HepG2 (cell line): ENCODE data around the gene ZNF23. TPM values are rescaled to one million over a fixed set of nuclear protein-coding genes. Genes with fewer than 3 reads are reported as not detected.

Experiments used
- ATAC-seq: fragments of 200-7000 bp; cut with Tn5 transposase; 3 replicates; pipeline ENCODE4 v1.9.1; 2020; ENCODE audit warnings: mild to moderate bottlenecking, moderate library complexity
- BruUV-seq: library from RNA; stranded (reverse); fragments of 400-500 nt; replicated peaks from 2 replicates; lab custom pipeline; 2021; lab: Mats Ljungman, UMichigan
- CTCF ChIA-PET: fragments of 300-600 bp; formaldehyde crosslinking; extraction: SDS; loops from one replicate; lab custom pipeline; 2021; ENCODE audit warnings: low total read pairs, inconsistent platforms, low intra/inter-chr PET ratio; lab: Yijun Ruan, JAX
- POLR2A ChIA-PET: fragments of 350-600 bp; sonication (Branson Sonifier 250); formaldehyde crosslinking; loops from one replicate; lab custom pipeline; 2020; ENCODE audit warnings: antibody characterized with exemption, inconsistent platforms; lab: Yijun Ruan, JAX
- DNase-seq: peaks from one replicate; pipeline ENCODE4 v3.0.0-alpha.2; 2015; ENCODE audit warnings: low spot score
- FAIRE-seq: peaks from 3 replicates; lab custom pipeline; 2011; peaks lifted over from hg19 to GRCh38; lab: Jason Lieb, UNC
- H2AFZ ChIP-seq: one replicate; pipeline ENCODE4 v1.6.1; 2011; ENCODE audit warnings: low read length, inconsistent platforms
- H3K27ac ChIP-seq: fragments of 300-600 bp; 3 replicates; pipeline ENCODE4 v1.8.0; 2011; ENCODE audit warnings: mixed run types, mild to moderate bottlenecking, mixed read lengths, low read length, inconsistent platforms; ENCODE audit not compliant: insufficient read depth; ENCODE audit errors: extremely low read length
- H3K27me3 ChIP-seq, 2 experiments: fragments of 200-600 bp in 1 of 2; 2 replicates in 1 of 2; 3 replicates in 1 of 2; pipeline versions ENCODE4 v1.6.0 to v1.8.0; 2011; ENCODE audit warnings: low read length in 2 of 2, mild to moderate bottlenecking in 2 of 2, moderate library complexity in 2 of 2, inconsistent platforms in 1 of 2; ENCODE audit not compliant: insufficient read depth in 2 of 2, control insufficient read depth in 1 of 2
- H3K36me3 ChIP-seq, 2 experiments: fragments of 200-600 bp in 1 of 2; replicated peaks in 1 of 2; 2 replicates in 1 of 2; 3 replicates in 1 of 2; pipeline versions ENCODE4 v1.5.1 to v1.8.0; 2011; ENCODE audit warnings: low read length in 2 of 2, inconsistent platforms in 1 of 2; ENCODE audit not compliant: insufficient read depth in 2 of 2, control insufficient read depth in 1 of 2
- H3K4me1 ChIP-seq: 2 replicates; pipeline ENCODE4 v1.5.1; 2012; ENCODE audit warnings: low read length, inconsistent platforms; ENCODE audit not compliant: insufficient read depth
- H3K4me2 ChIP-seq: 2 replicates; pipeline ENCODE4 v1.6.0; 2011; ENCODE audit warnings: low read depth, low read length, inconsistent platforms
- H3K4me3 ChIP-seq, 3 experiments: fragments of 200-600 bp in 1 of 3; sonication (generic), shearing (Covaris generic) in 1 of 3; replicated peaks in 1 of 3; 2 replicates each; pipeline ENCODE4 v1.5.1; 2011 to 2016; ENCODE audit warnings: low read length in 3 of 3, inconsistent platforms in 2 of 3, low read depth in 2 of 3, mild to moderate bottlenecking in 2 of 3, control low read depth in 1 of 3, mixed read lengths in 1 of 3; ENCODE audit not compliant: insufficient read depth in 1 of 3
- H3K79me2 ChIP-seq: one replicate; pipeline ENCODE4 v1.6.1; 2011; ENCODE audit warnings: low read length, inconsistent platforms; ENCODE audit not compliant: insufficient read depth
- H3K9ac ChIP-seq: 2 replicates; pipeline ENCODE4 v1.6.0; 2011; ENCODE audit warnings: mild to moderate bottlenecking, low read depth, low read length, inconsistent platforms; ENCODE audit not compliant: insufficient read depth
- H3K9me3 ChIP-seq: 2 replicates; pipeline ENCODE4 v1.5.1; 2012; ENCODE audit warnings: mild to moderate bottlenecking, low read length
- H4K20me1 ChIP-seq: 2 replicates; pipeline ENCODE4 v1.6.0; 2011; ENCODE audit warnings: inconsistent platforms, mild to moderate bottlenecking, low read length, moderate library complexity; ENCODE audit not compliant: insufficient read depth
- CSRNP2 ChIP-seq: sonication (generic); formaldehyde crosslinking; conservative IDR thresholded peaks from 2 replicates; pipeline ENCODE4 v1.8.0; 2022; ENCODE audit warnings: low read depth, missing genetic modification reagents
- HOMEZ ChIP-seq: IDR thresholded peaks from 2 replicates; pipeline ENCODE4 v1.6.1; 2016; ENCODE audit warnings: low read depth
- IKZF4 ChIP-seq: sonication (generic); formaldehyde crosslinking; IDR thresholded peaks from 2 replicates; pipeline ENCODE4 v1.5.1; 2020; ENCODE audit warnings: borderline replicate concordance, mild to moderate bottlenecking, low read depth, missing genetic modification reagents; ENCODE audit errors: not compliant biosample characterization
- NFKB2 ChIP-seq: sonication (generic); formaldehyde crosslinking; IDR thresholded peaks from 2 replicates; pipeline ENCODE4 v1.4.0; 2020; ENCODE audit warnings: missing genetic modification reagents, borderline replicate concordance
- NR3C1 ChIP-seq: sonication (generic); formaldehyde crosslinking; IDR thresholded peaks from 2 replicates; pipeline ENCODE4 v1.4.0; 2020; ENCODE audit warnings: missing genetic modification reagents
- RCOR2 ChIP-seq: IDR thresholded peaks from 2 replicates; pipeline ENCODE4 v1.6.1; 2016; ENCODE audit warnings: missing biosample characterization, missing genetic modification reagents
- RNF2 ChIP-seq: fragments of 450-650 bp; conservative IDR thresholded peaks from 2 replicates; pipeline ENCODE4 v1.6.1; 2016; ENCODE audit warnings: low read depth
- SAFB2 ChIP-seq: sonication (generic); formaldehyde crosslinking; IDR thresholded peaks from 2 replicates; pipeline ENCODE4 v1.5.1; 2020; ENCODE audit warnings: missing genetic modification reagents, low read depth, mild to moderate bottlenecking, borderline replicate concordance
- SMYD3 ChIP-seq: sonication (generic); formaldehyde crosslinking; IDR thresholded peaks from 2 replicates; pipeline ENCODE4 v1.8.1; 2023; ENCODE audit warnings: mild to moderate bottlenecking, missing genetic modification reagents
- STAT6 ChIP-seq: sonication (generic); formaldehyde crosslinking; IDR thresholded peaks from 2 replicates; pipeline ENCODE4 v1.4.0; 2020; ENCODE audit warnings: missing genetic modification reagents, mild to moderate bottlenecking, borderline replicate concordance
- TCF12 ChIP-seq, 2 experiments: fragments of 450-650 bp in 1 of 2; sonication (generic) in 1 of 2; formaldehyde crosslinking in 1 of 2; IDR thresholded peaks; 2 replicates each; pipeline versions ENCODE4 v1.6.1 to v1.8.0; 2017 to 2022; ENCODE audit warnings: antibody characterized with exemption in 1 of 2, mild to moderate bottlenecking in 1 of 2, missing genetic modification reagents in 1 of 2, moderate library complexity in 1 of 2
- ZBTB7B ChIP-seq: sonication (generic); formaldehyde crosslinking; IDR thresholded peaks from 2 replicates; pipeline ENCODE4 v1.4.0; 2020; ENCODE audit warnings: missing genetic modification reagents
- ZNF777 ChIP-seq: sonication (generic); formaldehyde crosslinking; IDR thresholded peaks from 2 replicates; pipeline ENCODE4 v1.4.0; 2020; ENCODE audit warnings: missing genetic modification reagents
- ZNF782 ChIP-seq: sonication (generic); formaldehyde crosslinking; IDR thresholded peaks from 2 replicates; pipeline ENCODE4 v1.4.0; 2020; ENCODE audit warnings: missing genetic modification reagents, mild to moderate bottlenecking, borderline replicate concordance
- ZNF816 ChIP-seq: sonication (generic); formaldehyde crosslinking; IDR thresholded peaks from 2 replicates; pipeline ENCODE4 v1.8.0; 2022; ENCODE audit warnings: missing genetic modification reagents, mild to moderate bottlenecking, borderline replicate concordance
- ZSCAN21 ChIP-seq: sonication (generic); formaldehyde crosslinking; IDR thresholded peaks from 2 replicates; pipeline ENCODE4 v1.8.0; 2022; ENCODE audit warnings: mild to moderate bottlenecking, missing genetic modification reagents, moderate library complexity, borderline replicate concordance
- WGBS: methylation state at CpG from one replicate; pipeline ENCODE4 v1.1.6; 2017; ENCODE audit warnings: low lambda C conversion rate; 5-methylcytosine and 5-hydroxymethylcytosine counted together
- in situ Hi-C: cut with HindIII; loops from 2 replicates; pipeline ENCODE4 v1.10.0; 2017; ENCODE audit warnings: low pct_unique_long_range_greater_than_20kb; ENCODE audit not compliant: extremely low pct_ligation_motif_present
- intact Hi-C: fragments of 100-400 bp; cut with micrococcal nuclease; formaldehyde crosslinking; loops from one replicate; pipeline ENCODE4 v1.10.0; 2022; ENCODE audit not compliant: unreplicated experiment
- polyA plus RNA-seq, 8 experiments: library from polyadenylated mRNA; depleted of rRNA in 3 of 8; stranded (reverse) in 7 of 8; unstranded in 1 of 8; fragments of >200 nt; fragmentation: Illumina TruSeq in 4 of 8; extraction: Trizol in 4 of 8; gene quantifications; 2 replicates each; pipeline versions ENCODE4 v1.2.1 to v1.2.3, GENCODE V29; 2011 to 2016; ENCODE audit warnings: low read depth in 4 of 8, missing spikeins in 1 of 8, mixed read lengths in 1 of 8; ENCODE audit not compliant: insufficient read depth in 1 of 8
- total RNA-seq, 5 experiments: library from RNA; depleted of rRNA; stranded (reverse); fragments of >200 nt; fragmentation: Illumina TruSeq; extraction: Trizol; gene quantifications; 2 replicates each; pipeline ENCODE4 v1.2.3, GENCODE V29; 2016; ENCODE audit warnings: low read depth in 1 of 5

ZNF23 gene
- total and polyA plus RNA-seq, 2 of the 13 experiments (the other 11 are each of a cell fraction or from before 2014, with no cell fraction given): 8.6 to 12.2 TPM

GRCh38 chr16:71408536-71408935 is 53.5 kb downstream of the ZNF23 start (continued):
- TF ChIP-seq STAT6 (CRISPR knock-in tag) (no peak), SMYD3 (CRISPR knock-in tag) (no peak), IKZF4 (CRISPR knock-in tag) (no peak)

- ATAC-seq (no peak), DNase-seq (no peak), FAIRE-seq (no peak)
- WGBS: 13% methylated on average over 1 of the region's 1 CpG
- Histone ChIP-seq H3K9me3 (no peaks in the 10 kb centered on the region), H3K9ac (no peak overlapping the region), H3K27me3 (peaks cover 3 to 82% of the 10 kb centered on the region in 2 experiments), H3K79me2 (no peaks in the 10 kb centered on the region), H2AFZ (no peak overlapping the region), H3K27ac (no peak overlapping the region), H4K20me1 (0 out of 2 replicates have a peak, but pooled peaks cover 3% of the 10 kb centered on the region), H3K4me2 (no peak overlapping the region), H3K36me3 (no peaks in the 10 kb centered on the region), H3K4me3 (no peak overlapping the region), H3K4me1 (peaks cover 7% of the 10 kb centered on the region; the same call in 1 of the 2 replicates)
- in situ Hi-C loops (no loop called here), intact Hi-C loops (no loop called here)
- ChIA-PET POLR2A (no interaction called here), CTCF (no interaction called here)
- no TSS peak for BruUV-seq
- TF ChIP-seq NR3C1 (CRISPR knock-in tag) (no peak), ZNF782 (CRISPR knock-in tag) (no peak), CSRNP2 (CRISPR knock-in tag) (no peak), SAFB2 (CRISPR knock-in tag) (no peak), RCOR2 (CRISPR knock-in tag) (no peak), ZSCAN21 (CRISPR knock-in tag) (no peak), ZNF816 (CRISPR knock-in tag) (no peak), HOMEZ (CRISPR knock-in tag) (no peak), RNF2 (no peak), TCF12 (IDR thresholded peaks at IDR 0.05) (no peak), TCF12 (CRISPR knock-in tag; IDR thresholded peaks at IDR 0.05) (no peak), NFKB2 (CRISPR knock-in tag) (no peak), ZBTB7B (CRISPR knock-in tag) (no peak), ZNF777 (CRISPR knock-in tag) (no peak)
Observed at GRCh38 chr16:71407731-71408130, 54.3 kb downstream of the ZNF23 start.
